Natural killer cell treated with Interleukin-12 subunit alpha and Interleukin-12 subunit beta and Interleukin-15 and Interleukin-18, amount 100 ng/mL, for 72 hours (primary cell): ENCODE measurements around the gene HLA-C. TPM values are rescaled to one million over a fixed set of nuclear protein-coding genes. Genes with fewer than 3 reads are reported as not detected.
"Not testable (repeated sequence)": the region's sequence is repeated elsewhere in the genome, so short reads cannot be mapped to it uniquely, and the experiment has no call there.

Source experiments
- ATAC-seq, 2 donors: fragments of 150-1000 bp; cut with Tn5 transposase in 1 of 2; sonication (Bioruptor Pico), chemical (Tn5 transposase) in 1 of 2; 2 replicates each; pipeline ENCODE4 v1.10.0; 2021
- DNase-seq: peaks from one replicate; pipeline ENCODE4 v3.0.0; 2022; ENCODE audit warnings: low spot score
- H3K27ac Mint-ChIP-seq, 2 donors: 1 replicate in 1 of 2; 2 replicates in 1 of 2; pipeline ENCODE4 v1.8.0; 2022; ENCODE audit warnings: mixed read lengths in 2 of 2, mild to moderate bottlenecking in 1 of 2, moderate library complexity in 1 of 2
- H3K27me3 Mint-ChIP-seq, 2 donors: 1 replicate in 1 of 2; 2 replicates in 1 of 2; pipeline ENCODE4 v1.8.0; 2022; ENCODE audit warnings: mixed read lengths in 2 of 2
- H3K36me3 Mint-ChIP-seq: one replicate; pipeline ENCODE4 v1.8.0; 2022; ENCODE audit warnings: mixed read lengths
- H3K4me1 Mint-ChIP-seq, 2 donors: 1 replicate in 1 of 2; 2 replicates in 1 of 2; pipeline ENCODE4 v1.8.0; 2022; ENCODE audit warnings: low read depth in 2 of 2, mixed read lengths in 2 of 2, mild to moderate bottlenecking in 1 of 2
- H3K4me3 Mint-ChIP-seq: one replicate; pipeline ENCODE4 v1.8.0; 2022; ENCODE audit warnings: mixed read lengths
- H3K9me3 Mint-ChIP-seq: 2 replicates; pipeline ENCODE4 v1.8.0; 2022; ENCODE audit warnings: mixed read lengths
- total RNA-seq, 2 donors: library from RNA; stranded (reverse); gene quantifications; one replicate each; pipeline ENCODE4 v1.2.3, GENCODE V29; 2022

Gene HLA-C
- total RNA-seq, 2 donors from 2014 or later: 1,205 to 1,894 TPM

DNA sequence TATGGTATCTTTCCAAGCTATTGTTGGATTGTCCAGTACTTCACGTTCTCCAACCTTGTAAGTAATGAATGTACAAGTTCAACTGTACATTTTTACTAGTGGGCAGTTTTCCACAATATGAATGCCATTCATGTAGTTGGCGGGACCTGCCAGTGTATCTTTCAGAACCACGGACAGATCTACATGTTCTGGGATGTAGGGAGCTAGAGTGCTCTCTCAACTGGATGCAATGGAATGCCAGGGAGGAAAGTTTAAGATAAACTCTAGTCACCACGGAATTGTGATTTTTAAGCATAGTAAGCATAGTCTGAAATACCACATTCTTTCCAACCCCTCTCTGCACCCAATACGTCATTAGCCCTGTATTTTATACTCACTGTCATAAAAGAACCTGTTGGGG is 21.5 kb upstream of the HLA-C start:
- peaks cover 29 to 56% of the 10 kb centered on the region in 2 donors for H3K27me3 Mint-ChIP-seq

DNA sequence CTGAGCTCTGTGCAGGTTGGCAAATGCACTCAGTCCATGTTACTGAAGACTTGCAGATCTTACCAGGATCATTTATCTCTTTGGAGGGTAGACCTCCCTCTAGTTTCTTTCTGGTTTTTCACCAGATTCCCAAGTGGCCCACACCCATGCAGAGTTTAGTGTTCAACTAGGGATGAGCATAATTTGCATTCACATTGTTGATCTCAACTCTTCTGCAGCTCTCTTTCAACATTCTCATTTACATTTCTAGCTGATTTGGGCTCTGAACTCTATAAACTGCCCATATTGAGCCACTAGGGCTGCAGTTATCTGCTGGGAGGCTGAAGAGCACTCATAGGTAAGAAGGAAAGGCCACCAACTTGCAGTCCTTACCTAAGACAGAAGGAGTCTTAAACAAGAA is 17.9 kb upstream of the HLA-C start:
- Mint-ChIP-seq H3K9me3 (no peaks in the 10 kb centered on the region), H3K4me1 (peaks cover 7 to 10% of the 10 kb centered on the region in 2 donors), H3K27ac (no peak overlapping the region), H3K4me3 (no peak overlapping the region), H3K27me3 (peaks cover 19 to 29% of the 10 kb centered on the region in 2 donors), H3K36me3 (no peaks in the 10 kb centered on the region)
- DNase-seq (no peak), ATAC-seq (no peak)

More for the DNA sequence above, 21.5 kb upstream of the HLA-C start:
- DNase-seq (no peak), ATAC-seq (no peak)
- H3K27ac Mint-ChIP-seq: no peak overlapping the region
- H3K9me3 Mint-ChIP-seq: no peaks in the 10 kb centered on the region
- H3K4me3 Mint-ChIP-seq: no peak overlapping the region
- peaks cover 7 to 10% of the 10 kb centered on the region in 2 donors for H3K4me1 Mint-ChIP-seq
- no peaks in the 10 kb centered on the region for H3K36me3 Mint-ChIP-seq

DNA sequence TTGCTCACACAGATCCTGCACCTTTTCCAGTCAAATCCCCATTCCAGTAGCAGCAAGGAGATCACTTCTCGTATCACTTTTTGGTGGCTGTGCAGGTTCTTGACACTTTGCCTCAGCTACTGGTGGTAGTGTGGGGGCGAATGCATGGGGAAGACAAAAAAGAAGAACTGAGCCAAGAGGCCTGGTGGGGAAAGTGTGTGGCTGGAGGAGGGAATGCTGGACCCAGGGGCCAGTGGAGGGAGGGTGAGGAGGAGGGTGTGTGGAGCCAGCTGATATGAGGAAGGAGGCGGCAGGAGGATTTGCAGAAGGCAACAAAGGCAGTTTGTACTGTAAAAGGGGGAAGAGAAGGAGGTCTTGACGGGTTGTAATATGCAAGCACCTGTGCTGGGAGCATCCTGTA is 15.7 kb upstream of the HLA-C start:
- H3K4me1 Mint-ChIP-seq: peaks cover 7 to 10% of the 10 kb centered on the region in 2 donors
- no peak overlapping the region for H3K27ac Mint-ChIP-seq
- no peaks in the 10 kb centered on the region for H3K9me3 Mint-ChIP-seq
- no peak for ATAC-seq
- peaks cover 12% of the 10 kb centered on the region in 2 donors for H3K27me3 Mint-ChIP-seq
- no peaks in the 10 kb centered on the region for H3K36me3 Mint-ChIP-seq
- no peak for DNase-seq
- H3K4me3 Mint-ChIP-seq: no peak overlapping the region

DNA sequence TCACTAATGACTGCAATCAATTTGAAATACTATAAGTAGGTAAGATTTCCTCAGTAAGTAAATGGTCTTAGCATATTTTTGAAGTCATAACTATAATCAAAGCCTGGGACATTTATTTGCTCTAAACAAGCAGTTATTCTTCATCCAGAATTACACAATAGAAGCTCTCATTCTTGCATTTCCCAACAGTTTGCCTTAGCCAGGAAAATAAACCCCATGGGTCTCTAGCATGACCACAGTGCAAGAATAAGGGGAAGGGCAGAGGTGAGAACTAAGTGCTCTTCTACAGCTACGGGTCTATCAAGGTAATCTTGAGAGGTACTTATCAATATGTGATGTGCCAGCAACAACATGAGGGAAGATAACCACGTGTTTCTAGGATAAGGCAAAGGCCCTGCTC is 14.1 kb upstream of the HLA-C start:
- ATAC-seq (no peak), DNase-seq (no peak)
- no peaks in the 10 kb centered on the region for H3K9me3 Mint-ChIP-seq
- peaks cover 0 to 10% of the 10 kb centered on the region in 2 donors for H3K27me3 Mint-ChIP-seq
- H3K27ac Mint-ChIP-seq: no peak overlapping the region
- H3K4me1 Mint-ChIP-seq: peaks cover 7 to 10% of the 10 kb centered on the region in 2 donors
- H3K4me3 Mint-ChIP-seq: no peak overlapping the region
- H3K36me3 Mint-ChIP-seq: no peaks in the 10 kb centered on the region

DNA sequence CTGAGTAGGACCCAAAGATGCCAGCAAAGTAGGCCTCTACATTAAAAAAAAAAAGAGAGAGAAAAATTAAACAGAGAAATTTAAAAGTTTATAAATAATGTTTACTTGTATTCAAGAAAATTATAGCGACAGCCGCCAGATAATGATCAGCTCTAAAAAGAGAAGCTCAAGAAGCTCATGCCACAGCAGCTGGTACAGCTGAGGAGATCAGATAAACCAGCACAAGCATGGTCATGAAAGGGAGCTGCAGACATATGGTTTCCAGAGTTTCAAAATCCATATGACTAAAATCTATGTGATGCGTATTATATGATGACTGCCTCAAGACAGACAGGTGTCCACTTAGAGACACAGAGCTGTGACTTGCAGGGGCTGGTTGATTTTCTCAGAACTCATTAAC is 13.6 kb upstream of the HLA-C start:
- DNase-seq (no peak), ATAC-seq (no peak)
- H3K27ac Mint-ChIP-seq: no peak overlapping the region
- H3K9me3 Mint-ChIP-seq: no peaks in the 10 kb centered on the region
- H3K36me3 Mint-ChIP-seq: no peaks in the 10 kb centered on the region
- H3K27me3 Mint-ChIP-seq: peaks cover 0 to 10% of the 10 kb centered on the region in 2 donors
- no peak overlapping the region for H3K4me3 Mint-ChIP-seq
- peaks cover 7 to 10% of the 10 kb centered on the region in 2 donors for H3K4me1 Mint-ChIP-seq

DNA sequence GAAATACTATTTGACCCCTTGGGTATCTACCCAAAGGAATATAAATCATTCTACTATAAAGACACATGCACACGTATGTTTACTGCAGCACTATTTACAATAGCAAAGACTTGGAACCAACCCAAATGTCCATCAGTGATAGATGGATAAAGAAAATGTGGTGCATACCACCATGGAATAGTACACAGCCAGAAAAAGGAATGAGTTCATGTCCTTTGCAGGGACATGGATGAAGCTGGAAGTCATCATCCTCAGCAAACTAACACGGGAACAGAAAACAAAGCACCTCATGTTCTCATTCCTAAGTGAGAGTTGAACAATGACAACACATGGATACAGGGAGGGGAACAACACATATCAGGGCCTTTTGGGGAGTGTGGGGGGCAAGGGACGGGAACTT is 7.8 kb upstream of the HLA-C start:
- H3K27me3 Mint-ChIP-seq: peaks cover 16 to 21% of the 10 kb centered on the region in 2 donors
- H3K36me3 Mint-ChIP-seq, H3K9me3 Mint-ChIP-seq, ATAC-seq, H3K4me3 Mint-ChIP-seq, H3K4me1 Mint-ChIP-seq, DNase-seq, H3K27ac Mint-ChIP-seq: not testable (repeated sequence)

DNA sequence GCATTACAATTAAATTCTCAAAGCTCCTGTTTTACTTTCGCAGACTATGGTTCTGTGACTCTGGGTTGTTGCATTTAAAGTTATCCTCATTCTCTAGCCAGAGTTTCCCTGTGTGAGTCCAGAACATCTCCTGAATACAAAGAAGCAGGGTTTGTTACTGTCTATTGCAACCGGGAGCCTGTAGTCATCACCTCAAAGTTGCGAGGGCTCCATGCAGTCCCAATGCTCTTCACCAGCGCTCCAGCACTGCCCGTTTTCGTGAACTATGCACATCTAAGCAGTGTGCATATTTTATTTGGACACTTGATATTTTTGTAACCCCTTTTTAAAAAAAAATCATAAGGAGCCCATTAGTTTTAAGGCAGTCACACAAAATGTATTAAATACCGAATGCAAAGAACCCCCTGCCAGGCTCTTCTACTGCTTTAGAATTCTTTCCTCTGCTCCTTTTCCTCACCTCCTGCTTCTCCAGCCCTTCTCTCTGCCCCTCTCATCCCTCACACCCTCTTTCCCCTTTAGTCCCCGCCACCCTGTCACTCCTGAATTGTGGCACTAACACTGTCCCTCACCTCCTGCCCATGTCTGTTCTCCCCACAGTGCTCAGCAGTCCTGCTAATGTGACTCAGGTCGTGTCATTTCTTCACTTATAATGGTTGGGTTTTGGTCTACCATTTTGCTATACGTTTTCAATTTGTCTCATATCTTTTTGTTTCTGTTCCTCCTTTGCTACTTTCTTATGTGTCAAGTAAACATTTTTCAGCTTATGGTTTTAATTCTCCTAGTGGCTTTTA is 1.1 kb upstream of the HLA-C start:
- H3K4me1 Mint-ChIP-seq: peaks cover 42 to 58% of the 10 kb centered on the region in 2 donors
- no peaks in the 10 kb centered on the region for H3K9me3 Mint-ChIP-seq
- peak in 1 of 2 donors; percentile 42 for ATAC-seq
- H3K36me3 Mint-ChIP-seq: peaks cover 20% of the 10 kb centered on the region
- DNase-seq: no peak
- H3K27me3 Mint-ChIP-seq: peaks cover 11 to 12% of the 10 kb centered on the region in 2 donors
- H3K4me3 Mint-ChIP-seq: peak overlapping the region; percentile 99
- H3K27ac Mint-ChIP-seq: peak overlapping the region; percentile 100

DNA sequence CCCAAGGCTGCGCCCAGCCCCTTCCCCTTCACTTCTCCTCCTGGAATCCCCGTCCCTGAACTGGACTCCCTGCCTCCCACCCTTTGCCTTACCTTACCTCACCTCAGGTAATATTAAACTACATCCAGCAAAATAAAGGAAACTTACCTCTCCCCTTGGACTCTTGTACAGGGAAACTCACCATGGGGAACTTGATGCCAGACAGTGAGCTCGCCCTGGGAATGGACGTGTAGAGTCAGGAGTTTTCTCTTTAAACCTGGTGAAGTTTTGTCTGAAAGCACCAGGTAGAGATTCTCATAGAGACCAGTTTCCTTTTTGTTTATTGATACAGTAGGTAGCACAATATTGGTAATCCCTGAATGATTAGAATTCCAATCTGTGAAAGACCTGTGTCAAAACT is 544 bp upstream of the HLA-C start:
- H3K27me3 Mint-ChIP-seq: peaks cover 6 to 9% of the 10 kb centered on the region in 2 donors

DNA sequence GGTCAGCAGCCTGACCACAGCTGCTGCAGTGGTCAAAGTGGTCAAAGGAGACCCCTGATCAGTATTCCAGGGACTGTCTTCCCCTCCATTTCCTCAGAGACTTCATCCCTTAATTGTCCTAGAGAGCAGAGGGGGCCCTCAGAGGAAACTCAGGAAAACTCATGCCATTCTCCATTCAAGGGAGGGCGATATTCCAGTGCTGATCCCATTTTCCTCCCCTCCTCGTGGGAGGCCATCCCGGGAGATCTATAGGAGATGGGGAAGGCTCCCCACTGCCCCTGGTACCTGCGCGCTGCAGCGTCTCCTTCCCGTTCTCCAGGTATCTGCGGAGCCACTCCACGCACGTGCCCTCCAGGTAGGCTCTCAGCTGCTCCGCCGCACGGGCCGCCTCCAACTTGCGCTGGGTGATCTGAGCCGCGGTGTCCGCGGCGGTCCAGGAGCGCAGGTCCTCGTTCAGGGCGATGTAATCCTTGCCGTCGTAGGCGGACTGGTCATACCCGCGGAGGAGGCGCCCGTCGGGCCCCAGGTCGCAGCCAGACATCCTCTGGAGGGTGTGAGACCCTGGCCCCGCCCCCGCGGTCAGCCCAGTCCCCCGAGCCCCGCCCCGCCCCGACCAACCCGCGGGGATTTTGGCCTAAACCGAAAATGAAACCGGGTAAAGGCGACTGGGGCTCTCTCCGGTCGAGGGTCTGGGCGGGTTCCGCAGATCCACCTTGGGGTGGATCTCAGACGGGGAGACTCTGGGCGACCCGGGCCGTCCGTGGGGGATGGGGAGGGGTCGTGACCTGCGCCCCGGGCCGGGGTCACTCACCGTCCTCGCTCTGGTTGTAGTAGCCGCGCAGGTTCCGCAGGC is 878 bp downstream of the HLA-C start:
- peak overlapping the region; percentile 100 for H3K27ac Mint-ChIP-seq
- peaks cover 28% of the 10 kb centered on the region for H3K36me3 Mint-ChIP-seq
- peaks cover 55 to 68% of the 10 kb centered on the region in 2 donors for H3K4me1 Mint-ChIP-seq
- DNase-seq: peak; percentile 92
- peaks cover 0 to 3% of the 10 kb centered on the region in 2 donors for H3K27me3 Mint-ChIP-seq
- peak overlapping the region; percentile 99 for H3K4me3 Mint-ChIP-seq
- H3K9me3 Mint-ChIP-seq: no peaks in the 10 kb centered on the region
- ATAC-seq: peak; percentile 81 to 86

More for the DNA sequence above, 544 bp upstream of the HLA-C start:
- ATAC-seq (no peak), DNase-seq (no peak)
- Mint-ChIP-seq H3K36me3 (peaks cover 26% of the 10 kb centered on the region), H3K9me3 (no peaks in the 10 kb centered on the region), H3K27ac (peak overlapping the region; percentile 100), H3K4me3 (peak overlapping the region; percentile 99), H3K4me1 (peaks cover 47 to 64% of the 10 kb centered on the region in 2 donors)

DNA sequence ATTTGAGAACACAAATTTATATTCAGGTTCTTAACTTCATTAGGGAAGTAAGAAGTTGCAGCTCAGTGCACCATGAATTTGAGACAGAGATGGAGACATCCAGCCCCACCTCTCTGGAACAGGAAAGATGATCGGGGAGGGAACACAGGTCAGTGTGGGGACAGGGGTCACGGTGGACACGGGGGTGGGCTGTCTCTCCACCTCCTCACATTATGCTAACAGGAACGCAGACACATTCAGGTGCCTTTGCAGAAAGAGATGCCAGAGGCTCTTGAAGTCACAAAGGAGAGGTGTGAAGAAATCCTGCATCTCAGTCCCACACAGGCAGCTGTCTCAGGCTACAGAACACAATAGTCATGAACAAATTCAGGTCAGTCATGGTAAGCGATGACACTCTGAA is 3.1 kb downstream of the HLA-C start:
- peaks cover 28% of the 10 kb centered on the region for H3K36me3 Mint-ChIP-seq
- peak overlapping the region; percentile 42 to 100 for H3K27ac Mint-ChIP-seq
- DNase-seq: no peak
- no peaks in the 10 kb centered on the region for H3K27me3 Mint-ChIP-seq
- peak overlapping the region; percentile 80 for H3K4me3 Mint-ChIP-seq
- peaks cover 49 to 57% of the 10 kb centered on the region in 2 donors for H3K4me1 Mint-ChIP-seq
- no peak for ATAC-seq
- no peaks in the 10 kb centered on the region for H3K9me3 Mint-ChIP-seq

DNA sequence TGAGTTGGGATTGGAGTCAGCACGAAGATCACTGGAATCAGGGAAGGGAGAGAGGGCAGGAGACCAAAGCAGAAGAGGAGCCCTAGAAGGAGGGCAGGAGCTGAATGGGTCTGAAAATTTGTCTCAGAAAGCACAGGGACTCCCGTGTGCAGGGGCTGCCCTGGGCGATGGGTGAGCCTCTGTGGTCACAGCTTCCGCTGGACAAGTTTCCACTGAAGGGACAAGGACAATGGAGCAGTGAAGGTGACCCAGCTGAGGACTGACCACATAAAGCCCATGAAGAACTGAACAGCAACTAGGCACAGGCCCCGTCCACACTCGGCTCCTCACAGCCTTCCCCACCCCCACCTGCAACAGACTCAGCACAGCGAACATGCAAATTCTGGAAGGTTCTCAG is 3.5 kb downstream of the HLA-C start:
- Mint-ChIP-seq H3K27me3 (no peaks in the 10 kb centered on the region), H3K9me3 (peaks cover under 1% of the 10 kb centered on the region), H3K4me3 (peak overlapping the region; percentile 80)

DNA sequence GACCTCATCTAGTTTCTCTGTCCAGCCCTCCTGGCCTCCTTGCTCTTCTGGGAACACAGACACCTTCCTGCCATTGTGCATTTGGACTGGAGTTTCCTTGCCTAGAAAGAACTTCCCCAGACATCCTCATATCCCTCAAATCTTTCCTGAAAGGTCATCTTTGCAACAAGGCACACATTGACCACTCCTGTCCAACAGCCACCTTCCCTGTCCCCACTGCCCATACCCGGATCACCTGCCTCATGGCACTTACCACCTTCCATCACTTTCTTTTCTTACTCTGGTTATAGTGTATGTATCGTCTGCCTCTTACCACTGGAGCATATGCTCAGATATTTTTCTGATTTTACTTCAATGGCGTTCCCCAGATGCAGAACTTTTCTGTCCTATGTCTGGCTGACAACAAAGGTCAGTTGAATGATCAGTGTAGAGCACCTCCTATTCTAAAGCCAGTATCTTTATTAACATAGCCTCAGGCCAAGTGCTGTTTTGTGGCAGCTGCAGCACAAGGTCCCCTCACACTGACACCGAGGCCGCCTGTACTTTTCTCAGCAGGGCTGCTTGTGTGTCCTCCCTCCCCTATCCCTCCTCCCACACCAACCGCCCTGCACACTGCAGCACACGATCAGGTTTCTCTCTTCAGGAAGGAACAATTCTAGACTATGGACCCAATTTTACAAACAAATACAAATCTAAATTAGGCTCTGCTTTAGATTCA is 4.1 kb downstream of the HLA-C start:
- Mint-ChIP-seq H3K4me3 (peak overlapping the region; percentile 80), H3K27me3 (no peaks in the 10 kb centered on the region), H3K4me1 (peaks cover 41 to 47% of the 10 kb centered on the region in 2 donors), H3K27ac (peak overlapping the region; percentile 42 to 100), H3K36me3 (peaks cover 39% of the 10 kb centered on the region), H3K9me3 (peaks cover 5% of the 10 kb centered on the region)
- ATAC-seq (no peak), DNase-seq (no peak)

More for the DNA sequence above, 3.5 kb downstream of the HLA-C start:
- peaks cover 47 to 52% of the 10 kb centered on the region in 2 donors for H3K4me1 Mint-ChIP-seq
- H3K27ac Mint-ChIP-seq: peak overlapping the region; percentile 42 to 100
- DNase-seq (no peak), ATAC-seq (no peak)
- peaks cover 33% of the 10 kb centered on the region for H3K36me3 Mint-ChIP-seq

DNA sequence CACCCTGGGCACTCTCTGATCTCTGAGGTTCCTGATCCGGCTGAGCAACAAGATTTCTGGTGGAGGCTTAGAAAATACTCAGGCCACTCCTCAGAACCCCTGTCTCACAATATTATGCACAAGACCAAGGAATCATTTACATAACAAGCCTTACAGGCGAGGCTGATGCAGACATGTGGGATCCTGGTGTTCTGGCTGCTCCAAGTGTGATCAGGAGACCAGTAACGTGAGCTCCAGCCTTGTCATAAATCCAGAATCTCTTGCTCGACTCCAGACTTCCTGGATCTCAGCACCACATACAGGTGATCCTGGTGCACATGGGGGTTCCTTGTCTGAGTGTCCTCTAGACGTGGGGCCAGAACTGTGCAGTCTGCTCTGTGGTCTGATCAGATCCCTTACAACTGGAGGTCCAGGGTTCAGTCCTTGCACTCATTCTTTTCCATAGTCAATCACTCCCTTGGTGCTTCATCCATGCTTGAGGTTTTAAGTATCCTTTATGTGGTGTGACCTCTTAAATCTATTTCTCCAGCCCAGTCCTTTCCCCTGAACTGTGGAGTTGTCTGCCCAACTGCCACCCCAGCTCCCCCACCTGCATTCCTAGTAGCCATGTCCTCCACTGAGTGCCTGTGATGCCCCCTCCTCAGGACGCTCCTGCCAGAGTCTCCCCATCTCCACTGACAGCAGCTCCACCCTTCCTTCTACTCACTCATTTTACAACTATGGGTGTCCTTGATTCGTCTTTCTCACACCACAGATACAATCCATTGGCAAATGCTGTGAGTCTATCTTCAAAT is 5.1 kb downstream of the HLA-C start:
- no peak for ATAC-seq
- peak overlapping the region; percentile 80 for H3K4me3 Mint-ChIP-seq
- H3K27ac Mint-ChIP-seq: peak overlapping the region; percentile 25 to 42
- no peak for DNase-seq
- H3K4me1 Mint-ChIP-seq: peaks cover 34 to 39% of the 10 kb centered on the region in 2 donors
- H3K36me3 Mint-ChIP-seq: peaks cover 49% of the 10 kb centered on the region
- no peaks in the 10 kb centered on the region for H3K27me3 Mint-ChIP-seq
- H3K9me3 Mint-ChIP-seq: peaks cover 13% of the 10 kb centered on the region
